Motor neuron (in vitro differentiated cells): Measurements from ENCODE around the gene HMGN2. TPM values are rescaled to one million over a fixed set of nuclear protein-coding genes. Genes with fewer than 3 reads are reported as not detected.
"Not testable (repeated sequence)": the region's sequence is repeated elsewhere in the genome, so short reads cannot be mapped to it uniquely, and the experiment has no call there.

ENCODE experiments used
- ATAC-seq, 8 experiments: fragments of 200-7000 bp; cut with Tn5 transposase; replicated peaks in 6 of 8; 2 replicates each; pipeline ENCODE4 v1.8.0; 2021; ENCODE audit warnings: mild to moderate bottlenecking in 8 of 8, moderate library complexity in 8 of 8
- H3K27ac ChIP-seq, 2 donors: fragments of 250-450 bp; sonication (Bioruptor Pico); 2 replicates each; pipeline ENCODE4 v1.9.0; 2021; ENCODE audit warnings: antibody characterized with exemption in 2 of 2, mild to moderate bottlenecking in 2 of 2, moderate library complexity in 1 of 2
- H3K4me1 ChIP-seq, 2 donors: fragments of 250-450 bp; sonication (Bioruptor Pico); replicated peaks in 1 of 2; 2 replicates each; pipeline ENCODE4 v1.6.1; 2021; ENCODE audit warnings: antibody characterized with exemption in 2 of 2, mild to moderate bottlenecking in 2 of 2, moderate library complexity in 1 of 2
- H3K4me3 ChIP-seq, 5 donors: fragments of 250-450 bp; sonication (Bioruptor Pico); 2 replicates each; pipeline ENCODE4 v1.9.0; 2021; ENCODE audit warnings: antibody characterized with exemption in 5 of 5, mild to moderate bottlenecking in 5 of 5, moderate library complexity in 4 of 5
- WGBS, 10 experiments: fragments of 450-650 bp; shearing (Covaris generic); methylation state at CpG; one replicate each; pipeline ENCODE4 v1.0.0; 2022; 5-methylcytosine and 5-hydroxymethylcytosine counted together
- in situ Hi-C, 9 experiments: fragments of 400-800 bp; cut with MboI; loops; one replicate each; pipeline ENCODE4 v1.15.0; 2021; ENCODE audit warnings: low sequenced_read_pairs in 9 of 9, low pct_unique_long_range_greater_than_20kb in 2 of 9; ENCODE audit not compliant: unreplicated experiment in 9 of 9
- total RNA-seq, 8 experiments: library from RNA; unstranded; fragments of 300-600 nt; gene quantifications; 2 replicates each; pipeline versions ENCODE4 v1.2.3 to v1.2.4, GENCODE V29; 2022

HMGN2 gene
- total RNA-seq, 8 experiments from 2014 or later, result 105 to 1,573 (median 517) TPM

- H3K4me1 ChIP-seq, result peaks cover 6 to 9% of the 10 kb centered on the region in 2 donors
- no peak overlapping the region for H3K4me3 ChIP-seq
- 0 to 100% (median 50%) methylated on average over 1 to 2 of the region's 2 CpGs; no CpG with 5 or more reads in 3 of the 10 experiments for whole genome bisulfite sequencing, 10 experiments
- no peak for ATAC-seq
- in situ Hi-C loops, result no loop called here
- H3K27ac ChIP-seq, result no peak overlapping the region
These were observed 11.7 kb downstream of the HMGN2 start for GRCh38 chr1:26483980-26484379.

DNA sequence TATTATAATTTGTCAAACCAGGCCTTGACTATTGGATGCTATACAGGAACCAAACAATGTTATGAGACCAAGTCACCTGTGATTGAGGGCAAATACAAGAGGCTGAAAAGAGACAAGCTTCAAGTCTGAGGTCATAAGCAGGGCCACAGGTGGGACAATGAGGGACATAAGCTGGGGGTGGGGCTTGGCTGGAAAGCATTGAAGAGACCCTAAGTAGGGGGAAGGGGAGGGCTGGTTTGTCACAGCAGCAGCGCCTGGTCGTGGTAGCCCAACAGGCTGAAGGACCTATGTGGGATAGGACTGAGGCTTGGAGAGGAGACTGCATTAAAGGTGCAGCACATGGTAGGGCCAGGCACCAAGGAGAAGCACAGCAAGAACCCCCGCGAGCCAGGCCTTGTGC is 17.9 kb downstream of the HMGN2 start:
- no peak overlapping the region for H3K27ac ChIP-seq
- in situ Hi-C loops, result no loop called here
- peaks cover 6 to 9% of the 10 kb centered on the region in 2 donors for H3K4me1 ChIP-seq
- no peak overlapping the region for H3K4me3 ChIP-seq
- 58 to 100% (median 91%) methylated on average over 2 to 4 of the region's 4 CpGs; no CpG with 5 or more reads in 7 of the 10 experiments for WGBS, 10 experiments
- ATAC-seq, result no peak

DNA sequence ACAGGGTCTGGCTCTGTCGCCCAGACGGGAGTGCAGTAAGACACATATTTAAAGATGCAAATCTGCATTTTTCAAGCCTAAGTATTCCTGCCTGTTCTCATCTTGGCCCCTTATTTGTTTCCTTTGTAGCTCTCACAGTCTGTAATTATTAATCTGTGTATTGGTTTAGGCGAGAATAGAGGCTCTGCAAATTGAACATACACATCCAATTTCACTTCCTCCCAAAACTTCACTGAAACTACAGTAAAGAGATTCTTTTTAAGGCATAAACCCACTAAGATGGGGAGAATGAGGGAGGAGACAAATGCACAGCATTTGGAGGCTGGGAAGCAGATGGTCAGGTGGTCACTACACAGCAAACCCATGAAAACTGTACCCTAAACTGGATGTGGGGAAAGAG is 21.0 kb downstream of the HMGN2 start:
- WGBS, 10 experiments, result 0 to 82% (median 67%) methylated on average over 1 to 3 of the region's 3 CpGs; no CpG with 5 or more reads in 1 of the 10 experiments
- Histone ChIP-seq H3K27ac (no peak overlapping the region), H3K4me1 (no peaks in the 10 kb centered on the region), H3K4me3 (no peak overlapping the region)
- ATAC-seq, result peak in 1 of 8 experiments; percentile 33
- in situ Hi-C loops, result no loop called here

DNA sequence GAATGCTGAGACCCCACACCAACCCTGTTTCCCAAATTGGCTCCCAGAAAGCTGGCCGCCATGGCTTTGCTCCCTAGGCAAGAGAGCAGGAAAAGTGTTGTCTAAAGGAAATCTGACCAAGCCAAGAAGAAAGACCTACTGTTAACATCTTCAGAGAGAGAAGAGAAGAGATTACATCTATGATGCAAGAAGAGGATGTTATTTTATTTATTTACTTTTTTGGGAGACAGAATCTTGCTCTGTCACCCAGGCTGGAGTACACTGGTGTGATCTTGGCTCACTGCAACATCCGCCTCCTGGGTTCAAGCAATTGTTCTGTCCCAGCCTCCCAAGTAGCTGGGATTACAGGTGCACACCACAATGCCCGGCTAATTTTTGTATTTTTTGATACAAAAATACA is 21.7 kb downstream of the HMGN2 start:
- Histone ChIP-seq H3K4me3 (no peak overlapping the region), H3K4me1 (no peaks in the 10 kb centered on the region), H3K27ac (no peak overlapping the region)
- in situ Hi-C loops, result no loop called here
- ATAC-seq, result no peak
- WGBS, 10 experiments, result 79 to 100% (median 95%) methylated on average over 1 to 3 of the region's 3 CpGs; no CpG with 5 or more reads in 2 of the 10 experiments

DNA sequence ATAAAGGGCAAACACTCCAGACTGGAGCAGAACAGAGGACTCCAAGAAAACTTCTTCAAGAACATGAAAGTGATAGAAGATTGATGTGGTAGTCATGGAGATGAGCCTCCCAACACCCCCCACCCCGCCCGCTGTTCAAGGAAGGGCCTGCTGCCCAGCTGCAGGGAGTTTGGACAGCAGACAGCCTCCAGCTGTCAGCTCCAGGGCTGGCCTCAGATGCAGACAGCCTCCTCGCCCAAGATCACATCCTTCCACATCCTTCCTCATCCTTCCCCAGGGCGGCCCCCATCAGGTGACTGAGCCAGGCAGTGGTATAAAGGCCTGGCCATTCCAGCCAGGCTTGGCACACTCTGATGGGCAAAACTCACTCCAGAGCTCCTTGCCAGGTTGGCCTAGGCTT is 24.6 kb downstream of the HMGN2 start:
- ATAC-seq, result no peak
- in situ Hi-C loops, result no loop called here
- H3K4me1 ChIP-seq, result peaks cover 0 to 2% of the 10 kb centered on the region in 2 donors
- no peak overlapping the region for H3K27ac ChIP-seq
- H3K4me3 ChIP-seq, result no peak overlapping the region
- 30 to 73% (median 63%) methylated on average over 2 to 4 of the region's 4 CpGs; no CpG with 5 or more reads in 7 of the 10 experiments for WGBS, 10 experiments

GRCh38 chr1:26498894-26499293 is 26.7 kb downstream of the HMGN2 start:
- Histone ChIP-seq H3K27ac (no peak overlapping the region), H3K4me1 (peaks cover 0 to 2% of the 10 kb centered on the region in 2 donors), H3K4me3 (no peak overlapping the region)
- in situ Hi-C loops, result no loop called here
- 92 to 100% (median 95%) methylated on average over 2 to 7 of the region's 7 CpGs; no CpG with 5 or more reads in 3 of the 10 experiments for WGBS, 10 experiments
- no peak for ATAC-seq

DNA sequence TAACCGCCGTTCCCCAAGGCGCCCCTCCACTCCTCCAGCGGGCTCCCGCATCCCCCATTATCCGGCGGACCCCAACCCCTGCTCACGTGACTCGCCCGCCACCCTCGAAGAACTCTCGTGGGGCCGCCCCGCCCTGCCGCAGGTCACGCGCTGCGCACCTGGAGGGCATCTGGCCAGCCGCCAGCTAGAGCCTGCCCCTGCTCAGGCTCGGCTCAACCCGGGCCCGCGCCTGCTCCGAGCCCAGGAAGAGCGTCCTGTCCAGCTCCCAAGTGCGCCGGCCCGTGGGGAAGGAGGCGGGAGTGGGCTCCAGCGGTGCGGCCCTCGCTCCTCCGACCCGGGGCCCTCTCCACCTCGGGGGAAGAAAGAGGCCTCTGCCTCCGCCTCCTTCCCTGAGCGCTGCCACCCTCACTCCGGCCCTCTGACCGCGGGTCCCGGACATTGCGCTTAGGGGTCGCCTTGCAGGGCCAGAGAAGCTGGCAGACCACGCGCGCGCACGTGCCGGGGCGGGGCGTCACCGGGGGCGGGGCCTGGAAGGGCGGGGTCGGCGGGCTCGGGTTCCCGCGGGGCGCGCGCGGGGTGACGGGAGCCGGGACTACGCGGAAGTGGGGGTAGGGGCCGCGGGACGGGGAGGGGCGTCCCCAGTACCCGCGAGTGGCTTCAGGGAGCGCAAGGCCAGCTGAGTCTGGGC is 28.4 kb downstream of the HMGN2 start:
- Histone ChIP-seq H3K27ac (peak overlapping the region; percentile 54 to 70), H3K4me1 (peaks cover 0 to 2% of the 10 kb centered on the region in 2 donors), H3K4me3 (peak overlapping the region; percentile 45 to 68 (median 59))
- in situ Hi-C loops, result no loop called here
- peak; percentile 75 to 87 (median 83) for ATAC-seq
- WGBS, 10 experiments, result no CpG with 5 or more reads among the region's 74 CpGs

- H3K4me1 ChIP-seq, ATAC-seq, in situ Hi-C loops, H3K4me3 ChIP-seq, H3K27ac ChIP-seq: not testable (repeated sequence)
- 17 to 80% (median 53%) methylated on average over 1 to 2 of the region's 2 CpGs for WGBS, 10 experiments
These were observed 38.5 kb downstream of the HMGN2 start for GRCh38 chr1:26510711-26511110.

- ATAC-seq, H3K4me3 ChIP-seq, in situ Hi-C loops, H3K4me1 ChIP-seq, H3K27ac ChIP-seq: not testable (repeated sequence)
- 17 to 89% (median 68%) methylated on average over 1 to 4 of the region's 4 CpGs; no CpG with 5 or more reads in 4 of the 10 experiments for WGBS, 10 experiments
These were observed 43.6 kb downstream of the HMGN2 start for GRCh38 chr1:26515836-26516235.

DNA sequence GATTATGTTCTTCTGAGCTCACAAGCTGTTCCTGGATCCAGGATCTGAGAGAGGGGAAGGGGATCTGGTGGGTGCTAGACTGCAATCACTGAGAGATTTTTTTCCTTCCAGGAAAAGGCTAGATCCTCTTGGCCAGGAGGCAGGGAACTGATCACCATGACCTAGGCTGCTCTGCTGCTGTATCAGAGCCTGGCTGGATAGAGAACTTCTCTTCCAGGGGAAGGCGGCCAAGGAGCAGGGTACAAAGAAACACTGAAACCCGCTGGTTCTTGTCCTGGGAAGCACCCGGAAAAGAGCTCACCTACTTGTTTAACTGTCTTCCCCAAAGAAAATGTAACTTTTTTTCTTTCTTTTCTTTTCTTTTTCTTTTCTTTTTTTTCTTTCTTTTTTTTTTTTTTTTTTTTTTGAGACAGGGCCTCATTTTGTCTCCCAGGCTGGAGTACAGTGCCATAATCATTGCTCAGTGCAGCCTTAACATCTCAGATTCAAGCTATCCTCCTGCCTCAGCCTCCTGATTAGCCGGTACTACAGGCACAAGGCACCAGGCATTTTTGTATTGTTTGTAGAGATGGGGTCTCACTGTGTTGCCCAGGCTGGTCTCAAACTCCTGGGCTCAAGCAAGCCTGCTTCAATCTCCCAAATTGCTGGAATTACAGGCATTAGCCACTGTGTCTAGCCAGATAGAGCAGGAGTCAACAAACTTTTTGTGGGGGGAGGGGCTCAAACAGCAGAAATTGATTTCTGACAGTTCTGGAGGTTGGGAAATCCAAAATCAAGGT is 44.9 kb downstream of the HMGN2 start:
- Histone ChIP-seq H3K4me3 (no peak overlapping the region), H3K27ac (no peak overlapping the region), H3K4me1 (no peaks in the 10 kb centered on the region)
- ATAC-seq, result no peak
- 60 to 100% (median 86%) methylated on average over 1 to 4 of the region's 4 CpGs for WGBS, 10 experiments
- in situ Hi-C loops, result no loop called here

DNA sequence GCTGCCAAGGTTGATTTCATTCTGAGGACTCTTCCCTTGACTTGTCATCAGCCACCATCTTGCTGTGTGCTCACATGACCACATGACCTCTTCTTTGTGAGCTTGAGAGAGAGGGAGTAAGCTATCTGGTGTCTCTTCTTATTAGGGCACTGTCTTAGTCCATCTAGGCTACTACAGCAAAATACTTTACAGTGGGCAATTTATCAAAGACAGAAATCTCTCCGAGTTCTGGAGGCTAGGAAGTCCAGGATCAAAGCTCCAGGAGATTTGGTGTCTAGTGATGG is 45.5 kb downstream of the HMGN2 start:
- in situ Hi-C loops, result no loop called here
- no peak for ATAC-seq
- Histone ChIP-seq H3K27ac (no peak overlapping the region), H3K4me3 (no peak overlapping the region), H3K4me1 (no peaks in the 10 kb centered on the region)
- 67 to 93% (median 80%) methylated on average over 1 of the region's 1 CpG; no CpG with 5 or more reads in 5 of the 10 experiments for WGBS, 10 experiments

DNA sequence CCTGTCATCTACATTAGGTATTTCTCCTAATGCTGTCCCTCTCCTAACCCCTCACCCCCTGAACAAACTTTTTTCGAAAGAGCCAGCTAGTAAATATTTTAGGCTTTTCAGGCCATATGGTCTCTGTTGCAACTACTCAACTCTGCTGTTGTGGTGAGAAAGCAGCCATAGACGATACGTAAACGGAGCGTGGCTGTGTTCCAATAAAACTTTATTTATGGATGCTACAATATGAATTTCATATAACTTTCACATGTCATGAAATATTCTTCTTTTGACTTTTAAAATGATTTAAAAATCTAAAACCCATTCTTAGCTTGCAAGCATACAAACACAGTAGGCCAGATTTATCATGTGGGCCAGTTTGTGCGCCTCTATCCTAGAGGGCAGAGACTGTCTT is 46.1 kb downstream of the HMGN2 start:
- 0 to 100% (median 93%) methylated on average over 1 to 6 of the region's 6 CpGs; no CpG with 5 or more reads in 1 of the 10 experiments for WGBS, 10 experiments
- no peak overlapping the region for H3K4me3 ChIP-seq
- no peak for ATAC-seq
- H3K27ac ChIP-seq, result no peak overlapping the region
- H3K4me1 ChIP-seq, result no peaks in the 10 kb centered on the region
- in situ Hi-C loops, result no loop called here

DNA sequence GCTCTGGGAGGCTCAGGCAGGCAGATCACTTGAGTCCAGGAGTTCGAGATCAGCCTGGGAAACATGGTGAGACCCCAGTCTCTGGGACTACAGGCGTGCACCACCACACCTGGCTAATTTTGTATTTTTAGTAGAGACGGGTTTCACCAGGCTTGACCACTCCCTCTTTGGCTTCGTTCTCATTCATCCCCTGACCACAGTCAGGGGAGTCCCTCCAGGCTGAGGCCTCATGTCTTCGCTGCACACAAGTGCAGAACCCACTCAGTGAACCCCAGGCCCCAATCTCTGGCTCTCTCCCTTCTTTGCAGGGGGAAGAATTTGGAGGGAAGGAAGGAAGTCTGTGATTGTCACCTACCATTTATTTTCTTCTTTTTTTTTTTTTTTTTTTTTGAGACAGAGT is 48.1 kb downstream of the HMGN2 start:
- Histone ChIP-seq H3K4me1 (no peaks in the 10 kb centered on the region), H3K4me3 (no peak overlapping the region), H3K27ac (no peak overlapping the region)
- no peak for ATAC-seq
- WGBS, 10 experiments, result 0 to 93% (median 80%) methylated on average over 1 to 5 of the region's 5 CpGs; no CpG with 5 or more reads in 3 of the 10 experiments
- in situ Hi-C loops, result no loop called here
